Stimulated activated CD4-positive, alpha-beta T cell treated with anti-CD3 and anti-CD28 coated beads, Interleukin-1b, Interleukin-23, amount 100 ng/mL, for 4 hours (primary cell): ENCODE measurements around the gene TSNAXIP1.
"Not testable (repeated sequence)": the region's sequence is repeated elsewhere in the genome, so short reads cannot be mapped to it uniquely, and the experiment has no call there.

ENCODE experiments used
- DNase-seq, 2 donors: peaks; one replicate each; pipeline ENCODE4 v3.0.0-alpha.2; 2020; ENCODE audit warnings: low read depth in 2 of 2

TSNAXIP1 gene

DNA sequence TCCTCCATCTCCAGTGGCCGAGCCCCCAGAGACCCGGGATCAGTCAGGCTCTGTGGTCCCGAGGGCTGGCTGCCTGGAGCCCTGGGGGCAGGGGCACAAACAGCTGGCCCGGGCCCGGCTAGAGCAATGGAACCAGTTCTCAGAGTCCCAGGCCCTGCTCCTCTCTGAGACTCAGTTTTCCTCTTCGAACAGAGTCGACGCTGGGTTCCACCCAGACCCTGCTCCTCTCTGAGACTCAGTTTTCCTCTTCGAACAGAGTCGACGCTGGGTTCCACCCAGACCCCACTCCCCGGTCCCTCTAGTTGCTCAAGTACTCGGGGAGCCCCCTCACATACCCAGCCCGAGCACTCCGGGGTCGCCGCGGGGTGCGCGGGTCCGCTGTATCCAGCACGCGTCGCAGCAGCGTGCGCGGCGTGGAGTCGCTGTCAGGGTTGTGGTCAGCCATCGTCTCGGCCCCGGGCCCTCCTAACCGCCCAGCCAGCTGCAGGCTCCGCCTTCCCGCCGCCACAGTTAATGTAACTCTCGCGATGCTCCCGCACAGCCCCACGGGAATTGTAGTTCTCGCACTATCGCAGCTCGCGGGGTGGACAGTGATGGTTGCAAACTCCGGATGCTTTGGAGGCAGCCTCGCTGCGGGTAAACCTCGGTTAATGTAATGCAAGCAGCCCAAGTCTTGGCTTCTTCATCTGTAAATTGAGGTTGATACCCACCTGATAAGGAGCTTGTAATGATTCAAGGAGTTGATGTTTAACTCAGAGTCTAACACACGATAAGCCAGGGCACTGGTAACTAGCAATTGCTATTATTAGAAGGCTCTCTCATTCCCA lies 26.9 kb downstream of the TSNAXIP1 start:
- peak; percentile 83 to 86 for DNase-seq

GRCh38 chr16:67834242-67834614 lies 27.5 kb downstream of the TSNAXIP1 start:
- DNase-seq: no peak

GRCh38 chr16:67837190-67837589 lies 30.5 kb downstream of the TSNAXIP1 start:
- not testable (repeated sequence) for DNase-seq

- no peak for DNase-seq
These were observed 31.1 kb downstream of the TSNAXIP1 start for GRCh38 chr16:67837811-67838210.

GRCh38 chr16:67841198-67841815 lies 34.6 kb downstream of the TSNAXIP1 start:
- no peak for DNase-seq

DNA sequence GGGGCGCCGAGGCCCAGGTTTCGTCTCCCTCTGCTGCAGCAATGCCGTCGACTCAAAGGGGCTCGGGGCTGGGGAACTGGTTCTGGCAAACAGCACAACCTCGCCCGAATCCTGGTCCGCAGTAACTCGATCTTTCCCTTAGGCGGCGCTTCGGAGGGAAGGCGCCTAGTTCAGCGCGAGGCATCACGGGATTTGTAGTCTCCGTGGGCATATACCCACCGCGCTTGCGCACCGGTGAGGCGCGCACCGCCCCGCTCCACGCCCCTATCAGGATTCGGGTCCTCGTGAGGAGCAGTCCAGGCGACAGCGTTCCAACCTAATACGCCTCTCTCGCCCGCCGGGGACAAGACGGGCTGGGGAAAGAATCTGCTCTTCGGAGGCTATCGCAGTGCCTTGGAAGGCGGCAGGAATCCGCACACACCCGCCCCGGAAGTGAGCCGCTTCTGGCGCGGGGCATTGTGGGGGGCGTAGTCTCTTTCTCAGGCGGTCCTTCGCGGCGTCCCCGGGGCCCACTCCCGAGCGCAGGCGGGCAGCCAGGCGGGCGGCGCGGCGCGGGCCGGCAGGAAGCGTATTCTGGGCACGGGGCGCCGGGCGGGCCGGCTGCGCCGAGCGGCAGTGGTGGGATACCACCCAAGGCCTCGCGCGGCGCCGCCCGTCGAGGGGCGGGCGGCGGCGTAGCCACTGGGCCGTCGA lies 35.3 kb downstream of the TSNAXIP1 start, which contains the start of gene THAP11:
THAP11 (plus strand) TSS at position 505 of the 693 bp plus-strand sequence. CDS start 235 bp downstream, outside the sequence.
- DNase-seq: peak; percentile 84 to 92

DNA sequence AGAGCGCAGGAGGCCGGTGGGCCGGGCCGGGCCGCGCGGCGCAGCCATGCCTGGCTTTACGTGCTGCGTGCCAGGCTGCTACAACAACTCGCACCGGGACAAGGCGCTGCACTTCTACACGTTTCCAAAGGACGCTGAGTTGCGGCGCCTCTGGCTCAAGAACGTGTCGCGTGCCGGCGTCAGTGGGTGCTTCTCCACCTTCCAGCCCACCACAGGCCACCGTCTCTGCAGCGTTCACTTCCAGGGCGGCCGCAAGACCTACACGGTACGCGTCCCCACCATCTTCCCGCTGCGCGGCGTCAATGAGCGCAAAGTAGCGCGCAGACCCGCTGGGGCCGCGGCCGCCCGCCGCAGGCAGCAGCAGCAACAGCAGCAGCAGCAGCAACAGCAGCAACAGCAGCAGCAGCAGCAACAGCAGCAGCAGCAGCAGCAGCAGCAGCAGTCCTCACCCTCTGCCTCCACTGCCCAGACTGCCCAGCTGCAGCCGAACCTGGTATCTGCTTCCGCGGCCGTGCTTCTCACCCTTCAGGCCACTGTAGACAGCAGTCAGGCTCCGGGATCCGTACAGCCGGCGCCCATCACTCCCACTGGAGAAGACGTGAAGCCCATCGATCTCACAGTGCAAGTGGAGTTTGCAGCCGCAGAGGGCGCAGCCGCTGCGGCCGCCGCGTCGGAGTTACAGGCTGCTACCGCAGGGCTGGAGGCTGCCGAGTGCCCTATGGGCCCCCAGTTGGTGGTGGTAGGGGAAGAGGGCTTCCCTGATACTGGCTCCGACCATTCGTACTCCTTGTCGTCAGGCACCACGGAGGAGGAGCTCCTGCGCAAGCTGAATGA lies 36.0 kb downstream of the TSNAXIP1 start:
- peak; percentile 23 to 48 for DNase-seq

DNA sequence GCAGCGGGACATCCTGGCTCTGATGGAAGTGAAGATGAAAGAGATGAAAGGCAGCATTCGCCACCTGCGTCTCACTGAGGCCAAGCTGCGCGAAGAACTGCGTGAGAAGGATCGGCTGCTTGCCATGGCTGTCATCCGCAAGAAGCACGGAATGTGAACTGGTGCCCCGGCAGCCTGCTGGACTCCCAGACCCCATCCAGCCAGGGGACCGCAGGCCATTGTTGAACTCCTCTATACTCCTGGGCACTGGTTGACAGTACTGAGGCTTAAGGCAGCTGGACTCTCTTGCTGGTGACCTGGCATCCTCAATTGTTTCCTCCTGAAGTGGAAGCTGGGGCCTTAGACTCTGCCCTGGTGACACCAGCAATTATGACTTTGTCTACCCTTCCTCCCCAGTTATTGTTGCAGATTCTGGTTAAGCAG lies 36.7 kb downstream of the TSNAXIP1 start:
- DNase-seq: no peak

DNA sequence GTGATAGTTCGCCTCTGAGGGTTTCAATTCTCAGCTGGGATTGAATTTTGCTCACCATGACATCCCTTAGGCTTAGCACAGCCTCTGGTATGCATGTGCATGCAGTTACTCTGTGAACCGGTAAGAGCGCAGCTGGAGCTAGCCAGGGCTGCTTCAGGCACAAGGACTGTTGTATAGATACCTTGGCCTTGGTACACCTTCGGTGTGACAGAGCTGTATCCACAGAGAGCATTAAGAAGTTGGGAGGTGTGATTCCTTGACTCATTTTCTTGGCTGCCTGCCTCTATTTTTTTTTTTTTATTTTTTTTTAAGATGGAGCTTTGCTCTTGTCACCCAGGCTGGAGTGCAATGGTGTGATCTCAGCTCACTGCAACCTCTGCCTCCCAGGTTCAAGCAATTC lies 37.8 kb downstream of the TSNAXIP1 start:
- DNase-seq: no peak

GRCh38 chr16:67845291-67846062 lies 38.8 kb downstream of the TSNAXIP1 start:
- DNase-seq: no peak

DNA sequence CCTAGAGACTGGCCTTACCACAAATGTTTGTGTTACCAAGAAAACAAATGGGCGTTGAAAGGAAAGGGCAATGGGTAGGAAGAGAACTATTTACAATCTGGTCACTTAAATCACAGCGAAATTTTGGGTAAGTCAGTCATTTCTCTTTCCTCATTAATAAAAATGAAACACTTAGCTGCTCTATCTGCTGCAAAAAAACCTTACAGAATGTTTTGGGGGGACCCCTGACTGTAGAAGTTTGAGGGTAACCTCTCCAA lies 39.3 kb downstream of the TSNAXIP1 start:
- no peak for DNase-seq

DNA sequence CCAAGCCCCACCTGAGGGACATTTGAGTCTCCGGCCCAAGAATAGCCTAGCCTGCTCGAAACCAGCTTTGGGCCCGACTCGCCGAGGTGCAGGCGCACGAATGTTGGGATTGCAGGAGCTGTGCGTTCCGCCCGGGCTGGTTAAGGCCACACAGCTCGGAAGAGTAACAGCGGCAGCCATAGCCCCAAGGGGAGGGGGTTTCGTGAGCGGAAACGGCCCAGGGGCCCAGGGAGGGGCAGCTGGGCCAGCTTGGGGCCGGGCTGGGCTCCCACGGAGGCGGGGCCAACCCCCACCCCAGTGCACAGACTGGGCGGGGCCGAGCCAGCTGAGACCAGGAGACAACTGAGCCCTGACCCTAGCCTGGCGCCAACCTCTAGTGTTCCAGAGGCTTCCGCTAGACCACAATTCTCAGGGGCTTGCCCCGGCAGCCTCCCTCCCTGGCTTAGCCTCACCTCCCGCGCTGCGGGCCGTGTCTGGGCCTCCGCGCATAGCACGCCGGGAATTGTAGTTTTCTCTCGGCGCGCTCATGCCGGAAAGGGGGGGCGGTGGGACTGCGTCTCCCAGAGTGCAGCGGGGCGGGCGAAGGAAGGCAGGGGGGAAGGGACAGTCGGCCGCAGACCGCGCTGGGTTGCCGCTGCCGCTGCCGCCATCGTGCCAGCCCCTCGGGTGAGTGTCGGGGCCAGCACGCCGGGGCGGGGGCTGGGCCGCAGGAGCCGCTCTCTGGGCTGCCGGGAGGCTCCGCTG lies 39.8 kb downstream of the TSNAXIP1 start, which contains the start of gene NUTF2:
NUTF2 (plus strand) TSS at position 614 of the 744 bp plus-strand sequence. CDS start 18,198 bp downstream, outside the sequence.
- DNase-seq: peak; percentile 90 to 92

DNA sequence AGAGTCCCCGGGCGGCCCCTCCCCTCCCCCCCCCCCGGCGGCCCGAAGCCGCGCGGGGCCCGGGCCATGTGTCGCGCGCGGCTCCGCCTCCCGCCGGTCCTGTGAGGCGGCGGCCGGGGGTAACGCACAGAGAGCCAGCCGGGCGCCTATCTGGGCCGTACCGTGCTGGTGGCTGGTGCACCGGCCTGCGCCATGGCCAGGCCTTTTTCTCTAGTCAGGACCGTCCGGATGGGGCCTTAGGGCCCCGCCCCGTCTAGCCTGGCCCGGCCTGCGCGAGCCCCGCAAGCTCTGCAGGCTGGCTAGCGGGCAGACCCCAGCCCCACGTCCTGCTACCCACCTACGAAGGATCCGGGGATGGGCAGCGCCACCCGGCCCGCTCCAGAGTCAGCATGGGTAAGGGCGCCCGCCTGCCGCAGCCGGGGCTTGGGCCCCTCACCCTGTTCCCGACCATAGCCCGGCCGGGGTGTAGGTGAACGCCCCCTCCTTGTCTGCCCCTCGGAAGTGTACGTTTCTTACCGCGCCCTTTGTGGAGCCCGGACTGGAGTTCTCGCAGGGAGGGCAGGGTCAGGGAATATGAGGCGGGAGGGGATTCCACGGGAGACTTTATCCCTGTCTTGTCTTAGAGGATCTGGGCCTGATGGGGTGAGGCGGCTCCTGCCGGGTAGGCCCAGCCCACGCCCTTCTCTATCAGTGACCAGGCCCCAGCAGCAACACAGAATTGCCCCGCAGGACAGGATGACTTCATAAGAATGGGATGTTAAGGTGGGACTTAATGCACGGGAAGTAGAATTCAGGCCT lies 40.6 kb downstream of the TSNAXIP1 start, which contains the start of gene CENPT:
CENPT (minus strand) TSS at position 630 of the 798 bp plus-strand sequence. CDS start 13,834 bp downstream, outside the sequence.
- no peak for DNase-seq

DNA sequence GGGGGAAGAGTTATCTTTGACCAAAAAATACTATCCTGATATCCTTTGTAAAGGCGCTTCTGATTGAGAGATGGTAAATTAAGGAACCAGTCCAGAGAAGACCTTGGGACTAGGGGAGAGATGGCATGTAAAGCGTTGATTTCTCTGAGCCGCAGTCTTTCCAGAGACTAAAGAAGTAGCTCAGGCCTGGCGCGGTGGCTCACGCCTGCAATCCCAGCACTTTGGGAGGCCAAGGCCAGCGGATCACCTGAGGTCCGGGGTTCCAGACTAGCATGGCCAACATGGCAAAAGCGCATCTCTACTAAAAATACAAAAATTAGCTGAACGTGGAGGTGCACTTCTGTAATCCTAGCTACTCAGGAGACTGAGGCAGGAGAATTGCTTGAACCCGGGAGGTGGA lies 41.4 kb downstream of the TSNAXIP1 start:
- DNase-seq: no peak

DNA sequence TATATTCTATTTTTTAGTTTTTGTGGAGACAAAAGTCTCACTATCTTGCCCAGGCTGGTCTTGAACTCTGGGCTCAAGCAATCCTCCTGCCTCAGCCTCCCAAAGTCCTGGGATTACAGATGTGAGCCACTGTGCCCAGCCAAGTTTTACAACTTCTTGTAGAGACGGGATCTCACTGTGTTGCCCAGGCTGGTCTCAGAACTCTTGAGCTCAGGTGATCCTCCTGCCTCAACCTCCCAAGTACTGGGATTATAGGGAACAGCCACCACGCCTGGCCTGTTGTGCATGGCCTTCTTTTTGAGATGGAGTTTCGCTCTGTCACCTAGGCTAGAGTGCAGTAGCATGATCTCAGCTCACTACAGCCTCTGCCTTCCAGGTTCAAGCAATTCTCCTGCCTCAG lies 47.0 kb downstream of the TSNAXIP1 start:
- no peak for DNase-seq

- no peak for DNase-seq
These were observed 49.1 kb downstream of the TSNAXIP1 start for GRCh38 chr16:67855789-67856188.

DNA sequence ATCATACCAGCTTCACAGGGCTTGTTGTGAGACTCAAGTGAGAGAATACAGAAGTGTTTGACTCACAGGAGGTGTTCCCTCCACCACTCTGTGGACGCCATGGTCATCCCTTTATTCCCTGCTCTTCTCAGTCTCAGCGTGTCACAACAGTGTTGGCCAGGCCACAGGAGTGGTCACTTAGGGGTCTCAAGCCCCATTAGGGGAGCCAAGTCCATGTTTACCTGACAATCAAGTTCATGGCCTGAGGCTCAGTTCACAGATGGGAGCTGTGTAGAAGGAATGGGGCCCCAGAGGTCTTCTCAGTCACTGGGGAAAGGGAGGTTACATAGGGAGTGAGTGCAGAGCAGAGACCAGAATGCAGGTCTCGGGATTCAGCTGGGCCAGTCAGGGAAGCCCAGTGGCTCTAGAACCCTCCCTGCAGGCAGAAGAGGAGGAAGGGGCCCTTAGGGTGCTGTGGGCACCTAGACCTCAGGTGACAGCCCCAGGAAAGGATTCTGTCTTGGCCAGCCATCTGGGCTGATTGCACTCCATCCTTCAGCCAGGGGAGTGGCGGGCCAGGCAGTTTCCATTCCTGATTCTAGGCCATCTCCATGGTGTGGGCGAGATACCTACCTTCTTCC lies 50.3 kb downstream of the TSNAXIP1 start:
- no peak for DNase-seq

- no peak for DNase-seq
These were observed 51.0 kb downstream of the TSNAXIP1 start for GRCh38 chr16:67857547-67858233.
